Breast epithelium (tissue), 4 donors: ENCODE data around the gene CASZ1. TPM values are rescaled to one million over a fixed set of nuclear protein-coding genes. Genes with fewer than 3 reads are reported as not detected.

Source experiments
- DNase-seq, 2 donors: peaks; one replicate each; pipeline ENCODE4 v3.0.0-alpha.2; 2019; ENCODE audit warnings: low spot score in 2 of 2
- H3K27ac ChIP-seq, 2 donors: fragments of 200-600 bp; sonication (generic) in 1 of 2; one replicate each; pipeline ENCODE4 v1.5.1; 2016 to 2019; ENCODE audit warnings: mild to moderate bottlenecking in 1 of 2
- H3K27me3 ChIP-seq, 2 donors: fragments of 200-600 bp; sonication (generic) in 1 of 2; one replicate each; pipeline versions ENCODE4 v1.5.1 to v1.6.0; 2017 to 2019; ENCODE audit warnings: control low read depth in 1 of 2, mild to moderate bottlenecking in 1 of 2
- H3K36me3 ChIP-seq: fragments of 200-600 bp; one replicate; pipeline ENCODE4 v1.5.1; 2019
- H3K4me1 ChIP-seq, 2 donors: fragments of 200-600 bp; sonication (generic); one replicate each; pipeline ENCODE4 v1.5.1; 2016 to 2019; ENCODE audit warnings: control low read depth in 1 of 2
- H3K4me3 ChIP-seq, 3 donors: fragments of 200-600 bp; sonication (generic); 1 replicate in 2 of 3; 2 replicates in 1 of 3; pipeline ENCODE4 v1.5.1; 2016 to 2019; ENCODE audit warnings: mild to moderate bottlenecking in 3 of 3, moderate library complexity in 2 of 3
- H3K9me3 ChIP-seq, 2 donors: fragments of 200-600 bp; sonication (generic) in 1 of 2; one replicate each; pipeline ENCODE4 v1.5.1; 2016 to 2019; ENCODE audit warnings: control low read depth in 1 of 2
- POLR2A ChIP-seq: fragments of 450-650 bp; IDR thresholded peaks from one replicate; pipeline ENCODE4 v1.6.1; 2016; ENCODE audit warnings: antibody characterized with exemption, mild to moderate bottlenecking, moderate library complexity
- POLR2AphosphoS5 ChIP-seq, 3 donors: sonication (generic); formaldehyde crosslinking; IDR thresholded peaks; one replicate each; pipeline ENCODE4 v1.6.1; 2017; ENCODE audit warnings: antibody characterized with exemption in 3 of 3
- intact Hi-C: fragments of 100-400 bp; cut with DNase I; formaldehyde crosslinking; loops from one replicate; pipeline ENCODE4 v1.15.1; 2023; ENCODE audit warnings: low total_unique reads
- total RNA-seq, 3 donors: library from RNA; depleted of rRNA; stranded (reverse); fragments of >200 nt; gene quantifications; one replicate each; pipeline ENCODE4 v1.1.0, GENCODE V29; 2016
- TF ChIP-seq, protein P1 (sequence below), 3 donors: fragments of 450-650 bp; IDR thresholded peaks; one replicate each; pipeline ENCODE4 v1.5.1; 2016 to 2017; ENCODE audit warnings: antibody characterized with exemption in 3 of 3, mild to moderate bottlenecking in 3 of 3, moderate library complexity in 3 of 3

The CASZ1 gene
- total RNA-seq, 3 donors from 2014 or later, result 1.1 to 39.1 (median 32.4) TPM

DNA sequence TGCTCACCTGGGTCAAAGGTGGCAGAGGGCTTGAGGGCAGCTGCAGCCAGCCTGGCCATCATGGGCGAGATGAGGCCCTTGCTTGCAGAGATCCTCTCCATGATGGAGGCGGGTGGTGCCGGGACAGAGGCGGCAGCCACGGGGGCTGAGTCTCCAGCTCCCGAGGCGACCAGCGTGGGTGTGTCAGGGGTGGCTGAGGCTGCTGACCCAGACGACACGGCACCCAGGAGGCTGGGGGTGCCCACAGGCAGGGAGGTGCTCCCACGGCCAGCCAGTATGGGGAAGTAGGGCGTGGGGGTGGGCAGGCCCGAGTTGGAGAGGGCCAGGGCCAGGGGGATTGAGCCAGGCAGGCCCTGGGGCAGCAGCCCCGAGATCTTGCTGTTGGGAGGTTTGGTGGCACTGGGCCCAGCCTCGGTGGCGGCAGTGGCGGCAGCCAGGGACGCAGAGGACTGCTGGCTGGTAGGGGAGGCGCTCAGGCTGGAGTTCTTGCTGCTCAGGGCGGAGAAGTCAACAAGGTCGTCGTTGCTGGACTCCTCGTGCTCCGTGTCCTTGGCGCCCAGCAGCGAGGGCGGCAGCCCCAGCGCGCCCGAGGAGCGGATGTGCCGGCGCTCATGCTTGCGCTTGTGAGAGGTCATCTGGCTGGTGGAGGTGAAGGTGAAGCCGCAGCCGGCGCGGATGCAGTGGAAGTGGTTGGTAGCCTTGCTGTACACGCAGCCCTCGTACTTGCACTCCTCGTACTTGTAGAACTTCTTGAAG is 142.9 kb downstream of the CASZ1 start:
- Histone ChIP-seq H3K4me3 (no peak overlapping the region), H3K27ac (peak overlapping the region in 1 of 2 donors; percentile 12), H3K27me3 (no peaks in the 10 kb centered on the region), H3K4me1 (no peaks in the 10 kb centered on the region), H3K9me3 (no peaks in the 10 kb centered on the region), H3K36me3 (no peaks in the 10 kb centered on the region)
- TF ChIP-seq POLR2A (no peak), POLR2AphosphoS5 (IDR thresholded peaks at IDR 0.05) (no peak)
- TF ChIP-seq, protein P1, sequence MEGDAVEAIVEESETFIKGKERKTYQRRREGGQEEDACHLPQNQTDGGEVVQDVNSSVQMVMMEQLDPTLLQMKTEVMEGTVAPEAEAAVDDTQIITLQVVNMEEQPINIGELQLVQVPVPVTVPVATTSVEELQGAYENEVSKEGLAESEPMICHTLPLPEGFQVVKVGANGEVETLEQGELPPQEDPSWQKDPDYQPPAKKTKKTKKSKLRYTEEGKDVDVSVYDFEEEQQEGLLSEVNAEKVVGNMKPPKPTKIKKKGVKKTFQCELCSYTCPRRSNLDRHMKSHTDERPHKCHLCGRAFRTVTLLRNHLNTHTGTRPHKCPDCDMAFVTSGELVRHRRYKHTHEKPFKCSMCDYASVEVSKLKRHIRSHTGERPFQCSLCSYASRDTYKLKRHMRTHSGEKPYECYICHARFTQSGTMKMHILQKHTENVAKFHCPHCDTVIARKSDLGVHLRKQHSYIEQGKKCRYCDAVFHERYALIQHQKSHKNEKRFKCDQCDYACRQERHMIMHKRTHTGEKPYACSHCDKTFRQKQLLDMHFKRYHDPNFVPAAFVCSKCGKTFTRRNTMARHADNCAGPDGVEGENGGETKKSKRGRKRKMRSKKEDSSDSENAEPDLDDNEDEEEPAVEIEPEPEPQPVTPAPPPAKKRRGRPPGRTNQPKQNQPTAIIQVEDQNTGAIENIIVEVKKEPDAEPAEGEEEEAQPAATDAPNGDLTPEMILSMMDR (IDR thresholded peaks at IDR 0.05), result no peak
- no peak for DNase-seq
- intact Hi-C loops, result no loop called here

DNA sequence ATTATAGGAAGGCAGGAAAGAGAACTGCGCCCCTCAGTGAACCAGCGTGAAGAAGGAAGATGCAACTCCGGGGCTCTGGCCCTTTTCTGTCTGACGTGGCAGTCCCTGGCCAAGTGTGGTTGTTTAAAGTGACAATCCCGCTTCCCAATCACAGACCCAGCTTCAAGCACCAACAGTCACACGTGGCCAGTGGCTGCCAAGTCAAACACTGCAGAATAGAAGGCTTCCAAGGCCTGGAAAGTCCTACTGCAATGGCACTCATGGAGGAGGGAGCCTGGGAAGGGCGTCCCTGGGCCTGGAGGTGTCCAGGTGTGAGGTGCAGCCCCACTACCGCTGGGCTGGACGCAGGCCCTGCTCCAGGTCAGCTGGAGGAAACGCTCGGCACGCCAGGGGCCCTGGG is 143.8 kb downstream of the CASZ1 start:
- TF ChIP-seq, protein P1 (IDR thresholded peaks at IDR 0.05), result no peak
- TF ChIP-seq POLR2A, result no peak
- no peak for TF ChIP-seq POLR2AphosphoS5 (IDR thresholded peaks at IDR 0.05)

DNA sequence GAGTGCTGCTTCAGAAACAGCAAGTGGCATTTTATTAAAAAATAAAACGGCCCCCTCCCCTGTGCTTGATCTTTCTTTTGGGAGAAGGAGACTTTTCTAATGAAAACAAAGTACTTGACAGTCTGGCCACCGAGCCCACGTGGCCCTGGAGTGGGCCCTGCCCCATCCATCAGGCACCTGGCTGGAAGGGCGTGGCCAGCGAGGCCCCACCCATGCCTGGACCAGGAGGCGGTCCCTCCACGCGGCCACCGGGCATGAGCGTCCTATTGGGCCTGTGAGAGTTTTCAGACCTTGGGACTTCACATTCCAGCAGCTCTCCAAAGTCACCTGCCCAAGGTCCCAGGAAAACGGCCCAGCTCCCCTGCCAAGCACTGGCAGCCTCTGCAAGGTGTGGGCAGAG is 144.7 kb downstream of the CASZ1 start:
- intact Hi-C loops, result no loop called here
- Histone ChIP-seq H3K36me3 (no peaks in the 10 kb centered on the region), H3K9me3 (no peaks in the 10 kb centered on the region), H3K27ac (no peak overlapping the region), H3K27me3 (no peaks in the 10 kb centered on the region), H3K4me1 (no peaks in the 10 kb centered on the region), H3K4me3 (no peak overlapping the region)
- DNase-seq, result no peak
- no peak for TF ChIP-seq POLR2A
- TF ChIP-seq POLR2AphosphoS5 (IDR thresholded peaks at IDR 0.05), result no peak
- TF ChIP-seq, protein P1 (IDR thresholded peaks at IDR 0.05), result no peak

More for the DNA sequence above, 143.8 kb downstream of the CASZ1 start:
- H3K4me3 ChIP-seq, result no peak overlapping the region
- no peaks in the 10 kb centered on the region for H3K36me3 ChIP-seq
- H3K27ac ChIP-seq, result peak overlapping the region in 1 of 2 donors; percentile 12
- H3K4me1 ChIP-seq, result no peaks in the 10 kb centered on the region
- intact Hi-C loops, result no loop called here
- no peaks in the 10 kb centered on the region for H3K27me3 ChIP-seq
- no peaks in the 10 kb centered on the region for H3K9me3 ChIP-seq
- no peak for DNase-seq

DNA sequence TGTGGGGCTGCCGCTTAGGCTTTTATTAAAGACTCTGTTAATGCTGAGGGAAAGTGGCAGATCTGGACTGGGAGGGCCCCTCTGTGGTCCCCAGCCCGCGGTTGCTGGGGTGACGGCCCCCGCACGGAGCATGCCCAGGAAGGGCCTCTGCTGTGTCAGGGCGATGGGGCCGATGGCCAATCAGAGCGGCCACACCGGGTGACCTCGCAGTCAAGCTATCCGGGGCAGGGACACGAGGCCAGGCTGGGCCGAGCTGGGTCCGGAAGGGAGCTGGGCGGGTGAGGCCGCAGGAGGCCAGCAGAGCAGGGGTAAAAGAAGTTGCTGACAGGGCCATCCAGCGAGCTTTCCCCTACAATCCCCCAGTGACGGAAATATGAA is 145.1 kb downstream of the CASZ1 start:
- no peaks in the 10 kb centered on the region for H3K36me3 ChIP-seq
- H3K27ac ChIP-seq, result no peak overlapping the region
- no peak overlapping the region for H3K4me3 ChIP-seq
- H3K9me3 ChIP-seq, result no peaks in the 10 kb centered on the region
- no peak for DNase-seq
- no peaks in the 10 kb centered on the region for H3K4me1 ChIP-seq
- intact Hi-C loops, result no loop called here
- H3K27me3 ChIP-seq, result no peaks in the 10 kb centered on the region
- TF ChIP-seq, protein P1 (IDR thresholded peaks at IDR 0.05), result no peak
- TF ChIP-seq POLR2A (no peak), POLR2AphosphoS5 (IDR thresholded peaks at IDR 0.05) (no peak)

DNA sequence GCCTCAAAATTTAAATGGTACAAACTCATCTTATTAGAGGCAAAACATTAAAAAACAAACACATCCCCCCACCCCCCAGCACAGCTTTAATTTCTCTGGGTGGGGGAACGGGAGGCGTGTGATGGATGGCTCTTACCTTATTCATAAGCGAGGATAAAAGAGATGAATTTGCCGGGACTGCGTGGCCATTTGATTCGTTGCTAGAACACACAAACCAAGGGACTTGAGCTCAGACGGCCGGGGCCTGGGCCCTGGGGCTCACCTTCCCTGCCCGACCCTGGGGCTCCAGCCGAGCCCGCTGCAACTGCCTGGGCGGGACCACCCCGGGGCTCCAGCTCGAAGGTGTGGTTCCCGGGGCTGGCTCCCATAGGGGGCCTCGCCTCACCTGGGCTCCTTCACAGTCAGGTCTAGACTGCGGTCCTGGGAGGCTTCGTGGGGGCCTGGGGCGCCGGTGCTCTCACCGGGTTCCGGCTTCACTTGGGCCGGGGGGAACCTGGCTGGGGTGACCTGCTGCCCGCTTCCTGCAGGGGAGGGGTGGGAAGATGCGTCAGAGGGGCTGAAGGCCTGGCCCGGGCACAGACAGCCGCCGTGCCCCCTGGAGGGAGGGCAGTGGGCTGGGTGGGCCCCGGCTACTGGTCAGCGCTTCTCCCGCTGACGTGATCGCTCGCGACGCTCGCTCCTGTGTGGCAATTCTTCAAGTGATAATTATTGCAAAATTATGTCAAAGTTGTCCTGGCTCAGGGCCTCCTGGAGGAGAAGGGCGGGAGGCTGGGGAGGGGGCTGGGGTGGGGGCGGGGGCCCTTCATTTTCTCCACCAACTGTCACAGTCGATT is 145.7 kb downstream of the CASZ1 start:
- DNase-seq, result no peak
- H3K4me1 ChIP-seq, result no peaks in the 10 kb centered on the region
- no peak overlapping the region for H3K4me3 ChIP-seq
- no peaks in the 10 kb centered on the region for H3K27me3 ChIP-seq
- no peaks in the 10 kb centered on the region for H3K9me3 ChIP-seq
- no peak for TF ChIP-seq POLR2A
- TF ChIP-seq, protein P1 (IDR thresholded peaks at IDR 0.05), result no peak
- TF ChIP-seq POLR2AphosphoS5 (IDR thresholded peaks at IDR 0.05), result no peak
- intact Hi-C loops, result no loop called here
- no peaks in the 10 kb centered on the region for H3K36me3 ChIP-seq
- H3K27ac ChIP-seq, result no peak overlapping the region
